NCI-H2196 treated with DMSO at 0.1 percent for 48 hours (cell line): ENCODE measurements around the gene ZBTB16.

ENCODE experiments used
- DNase-seq: peaks from one replicate; lab custom pipeline; 2025; ENCODE audit not compliant: unreplicated experiment; lab: John Stamatoyannopoulos, UW

Gene ZBTB16

DNA sequence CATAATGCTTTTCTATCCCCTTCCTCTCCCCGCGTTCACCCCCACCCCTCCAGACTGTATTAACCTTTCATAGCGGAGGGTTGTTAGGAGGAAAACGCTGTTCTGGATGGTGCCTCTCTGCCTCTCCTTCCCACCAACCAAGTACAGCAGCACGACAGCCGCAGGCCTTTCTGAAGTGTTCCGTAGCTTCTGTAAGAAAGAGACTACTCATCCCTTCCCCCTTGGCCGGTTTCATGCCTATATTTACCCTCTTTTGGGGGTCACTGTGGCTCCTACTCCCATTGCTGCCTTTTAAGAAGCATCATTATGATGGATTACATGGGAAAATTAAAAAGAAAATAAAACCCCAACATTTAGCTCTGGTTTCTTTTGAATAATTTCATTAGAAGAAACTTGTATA lies 46.5 kb downstream of the ZBTB16 start:
- no peak for DNase-seq

DNA sequence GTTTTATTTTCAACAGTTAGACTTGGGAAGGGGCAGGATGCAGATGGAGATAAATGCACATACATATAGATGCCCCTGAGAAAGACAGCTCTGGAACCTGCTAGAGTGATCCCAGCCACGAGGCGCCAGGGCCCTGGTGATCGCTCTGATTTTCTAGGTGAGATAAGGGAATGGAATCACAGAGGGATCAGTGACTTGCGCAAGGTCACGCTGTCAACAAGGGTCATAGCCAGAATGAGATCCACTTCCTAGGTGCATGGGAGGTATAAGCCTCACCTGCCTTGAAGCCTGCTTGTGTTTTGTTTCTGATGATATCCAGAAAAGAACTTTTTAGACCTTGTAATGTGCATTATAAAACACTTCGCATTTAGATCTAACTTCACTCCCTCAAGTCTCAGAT lies 47.5 kb downstream of the ZBTB16 start:
- no peak for DNase-seq

DNA sequence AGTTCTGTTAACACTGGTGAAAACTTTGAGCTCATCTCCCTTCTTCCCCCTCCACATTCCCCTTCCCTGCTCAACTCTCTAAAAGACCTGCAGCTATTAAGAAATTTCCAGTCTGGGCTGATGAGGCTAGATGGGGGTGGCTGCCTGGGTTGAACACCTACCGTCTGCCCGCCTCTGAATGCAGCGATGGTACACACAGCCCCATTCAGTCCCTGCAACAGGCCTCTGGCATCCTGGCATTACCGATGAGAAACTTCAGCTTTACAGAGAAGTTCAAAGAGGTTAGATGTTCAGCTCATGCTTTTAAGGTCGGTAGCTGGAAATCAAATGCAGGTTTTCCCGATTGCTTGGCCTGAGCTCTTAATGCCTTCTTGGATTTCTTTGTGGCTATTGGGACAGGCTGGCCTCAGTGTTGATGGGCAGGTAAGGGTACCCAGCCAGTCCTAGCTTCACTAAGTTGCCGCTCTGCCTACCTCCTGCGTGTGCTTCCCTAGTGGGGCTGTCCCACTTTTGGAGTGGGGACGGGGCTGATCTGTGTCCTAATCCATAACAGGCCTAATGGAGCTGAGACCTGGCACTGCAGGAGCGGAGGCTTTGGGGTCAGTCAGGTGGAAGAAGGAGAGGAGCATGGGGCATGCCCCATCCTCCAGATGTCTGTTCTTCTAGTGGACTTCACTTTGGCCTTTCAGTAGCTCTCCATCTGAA lies 49.1 kb downstream of the ZBTB16 start:
- no peak for DNase-seq

DNA sequence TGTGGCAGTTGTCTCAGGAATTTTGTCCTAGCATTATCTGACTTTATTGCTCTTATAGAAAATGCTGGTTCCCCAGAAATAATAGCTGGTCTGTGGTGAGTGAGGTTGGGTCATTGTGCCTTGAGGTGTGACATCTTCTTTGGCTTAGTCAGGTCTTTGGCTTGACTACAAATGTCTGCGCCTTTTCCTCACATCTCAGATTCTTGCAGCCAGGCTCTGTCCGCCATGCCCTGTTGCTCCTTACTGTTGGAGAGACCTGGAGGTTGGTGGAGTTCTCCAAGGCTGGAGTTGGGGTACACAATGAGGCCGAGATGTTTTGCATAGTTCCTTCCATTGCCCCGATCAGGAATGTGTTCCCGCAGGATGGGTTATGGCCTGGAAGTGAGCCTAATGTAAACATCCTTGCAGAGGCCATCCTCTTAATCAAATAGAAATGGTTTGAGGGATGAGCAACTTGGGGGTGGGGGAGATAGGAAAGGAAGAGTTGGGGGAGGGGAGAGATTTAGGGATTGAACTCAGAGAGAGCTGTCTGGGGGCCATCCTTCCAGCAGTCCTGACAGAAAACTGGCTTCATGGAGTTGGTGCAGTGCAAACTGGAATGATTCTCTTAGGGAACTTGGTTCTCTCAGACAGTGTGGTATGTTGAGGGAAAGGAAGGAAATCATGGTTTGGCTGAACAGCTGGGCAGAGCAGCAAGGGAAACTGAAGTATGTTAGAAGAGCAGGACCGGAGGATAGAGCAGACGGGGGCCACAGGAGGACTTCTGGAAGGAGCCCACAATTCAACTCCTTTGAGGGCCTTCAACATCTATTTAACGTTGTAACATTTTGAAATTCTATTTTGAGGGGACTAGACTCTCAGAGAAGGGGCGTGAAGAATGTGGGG lies 49.9 kb downstream of the ZBTB16 start:
- no peak for DNase-seq

DNA sequence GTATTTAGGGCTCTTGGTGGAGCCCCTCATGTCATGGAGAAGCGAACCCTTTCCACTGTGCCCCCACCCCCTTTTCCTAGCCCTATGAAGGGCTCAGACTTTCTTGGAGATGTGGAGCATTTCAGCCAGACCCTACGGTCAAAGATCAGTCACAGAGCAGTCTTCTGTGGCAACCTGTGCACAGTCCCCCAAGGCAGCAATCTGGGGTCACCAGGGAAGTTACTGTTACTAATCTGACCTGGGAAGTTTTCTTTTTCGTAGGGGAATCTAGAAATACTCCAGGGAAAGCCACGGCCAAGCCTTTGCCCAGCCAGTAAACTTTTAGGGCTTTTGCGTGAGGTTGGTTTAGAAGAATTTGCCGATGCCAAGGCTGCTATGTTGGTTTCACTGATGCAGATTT lies 50.6 kb downstream of the ZBTB16 start:
- no peak for DNase-seq

DNA sequence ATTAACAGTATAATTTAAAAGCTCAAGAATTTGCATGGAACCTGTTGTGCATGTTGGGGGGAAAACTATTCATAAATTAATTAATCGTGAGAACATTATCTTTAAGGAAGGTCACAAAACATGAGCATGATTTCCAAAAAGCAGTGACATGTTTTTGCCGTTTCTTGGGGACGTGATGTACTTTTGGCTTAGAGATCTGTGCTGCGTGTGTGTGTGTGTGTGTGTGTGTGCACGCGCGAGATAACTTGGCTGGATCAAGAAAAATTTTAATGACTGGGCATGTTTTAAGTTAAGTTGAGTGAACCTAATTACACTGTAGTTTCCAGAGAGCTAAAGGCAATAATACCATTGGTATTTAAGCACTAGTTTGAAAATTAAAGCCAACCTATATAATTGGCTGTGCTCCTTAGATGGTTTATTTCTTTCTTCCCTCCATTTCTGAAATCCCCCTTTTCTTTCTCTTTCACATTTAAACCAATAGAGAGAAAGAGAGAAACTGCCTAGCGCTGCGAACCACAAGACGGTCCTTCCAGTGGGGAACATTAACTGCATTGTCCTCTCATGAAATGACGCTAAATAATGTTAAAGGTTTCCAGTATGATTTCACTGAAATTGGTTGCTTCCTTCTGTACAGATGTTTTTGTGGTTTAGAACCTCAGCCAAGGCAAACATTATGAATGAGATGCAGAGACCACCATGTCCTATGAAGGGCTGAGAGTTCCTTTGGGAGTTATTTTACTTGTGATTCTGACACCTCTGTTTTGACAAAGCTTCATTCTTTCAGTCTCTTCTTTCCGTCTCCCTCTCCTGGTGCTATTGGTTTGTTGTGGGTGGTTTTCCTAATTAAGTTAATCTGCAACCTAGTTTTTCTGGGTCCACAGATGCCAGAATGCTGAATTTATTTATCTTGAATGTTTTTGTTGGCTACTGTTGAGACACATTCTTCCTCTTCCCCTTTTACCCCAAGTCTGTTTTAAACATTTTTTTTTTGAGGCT lies 51.7 kb downstream of the ZBTB16 start:
- DNase-seq = no peak

DNA sequence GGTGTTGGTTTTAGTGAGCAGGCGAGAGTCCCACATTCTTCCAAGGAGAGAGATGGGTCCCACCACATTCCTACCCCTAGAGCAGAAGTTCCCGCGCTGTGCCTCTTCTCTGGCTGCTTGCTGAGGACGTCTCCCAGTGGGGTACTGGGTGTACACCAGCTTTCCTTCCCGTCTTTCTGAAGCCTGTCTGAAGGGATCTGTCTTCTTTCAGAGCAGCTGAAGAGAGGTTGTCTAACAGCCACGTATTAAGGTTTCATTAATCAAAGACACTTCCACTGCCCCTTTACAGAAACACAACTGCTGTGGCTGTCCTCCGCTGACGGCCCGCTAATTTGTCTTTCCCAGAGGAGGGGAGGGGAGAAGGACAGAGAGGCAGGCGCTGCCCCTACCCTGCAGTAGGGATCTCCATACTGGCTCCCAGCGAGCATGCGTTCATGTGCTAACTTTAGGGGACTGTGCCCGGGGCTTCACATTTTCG lies 56.0 kb downstream of the ZBTB16 start:
- no peak for DNase-seq

DNA sequence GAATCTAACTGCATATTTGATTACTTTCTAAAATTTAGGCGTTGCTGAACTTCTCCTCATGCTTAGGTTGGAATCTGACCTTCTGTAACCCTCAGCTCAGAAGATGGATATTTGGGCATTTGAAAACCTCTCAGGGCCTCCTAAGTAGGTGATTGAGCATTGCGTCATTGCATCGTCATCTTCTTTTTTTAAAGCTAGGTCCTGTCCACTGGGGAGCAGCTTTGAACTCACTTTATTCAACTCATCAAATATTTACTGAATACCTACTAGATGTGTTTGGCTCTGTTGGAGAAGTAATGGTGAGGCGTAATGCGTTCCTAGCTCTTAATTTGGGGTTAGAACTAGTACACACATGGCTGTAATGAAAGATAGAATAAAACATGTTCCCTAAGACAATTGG lies 56.8 kb downstream of the ZBTB16 start:
- no peak for DNase-seq

DNA sequence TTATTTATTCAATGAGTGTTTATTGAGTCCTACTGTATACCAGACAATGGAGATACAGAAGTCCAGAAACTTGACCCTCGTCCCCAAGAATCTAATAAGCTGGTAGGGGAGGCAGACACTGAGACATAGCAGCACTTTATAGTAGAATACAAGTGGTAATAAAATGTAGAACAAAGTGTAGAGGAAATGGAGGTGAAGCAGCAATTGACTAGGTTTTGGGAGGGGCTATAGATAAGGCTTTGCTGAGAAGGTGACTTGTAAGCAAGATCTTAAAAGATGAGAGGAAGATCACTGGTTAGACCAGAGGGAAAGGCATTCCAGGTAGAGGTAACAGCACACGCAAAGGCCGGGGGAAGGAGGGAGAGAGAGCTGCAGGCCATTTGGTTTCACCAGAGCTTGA lies 57.3 kb downstream of the ZBTB16 start:
- DNase-seq = no peak

DNA sequence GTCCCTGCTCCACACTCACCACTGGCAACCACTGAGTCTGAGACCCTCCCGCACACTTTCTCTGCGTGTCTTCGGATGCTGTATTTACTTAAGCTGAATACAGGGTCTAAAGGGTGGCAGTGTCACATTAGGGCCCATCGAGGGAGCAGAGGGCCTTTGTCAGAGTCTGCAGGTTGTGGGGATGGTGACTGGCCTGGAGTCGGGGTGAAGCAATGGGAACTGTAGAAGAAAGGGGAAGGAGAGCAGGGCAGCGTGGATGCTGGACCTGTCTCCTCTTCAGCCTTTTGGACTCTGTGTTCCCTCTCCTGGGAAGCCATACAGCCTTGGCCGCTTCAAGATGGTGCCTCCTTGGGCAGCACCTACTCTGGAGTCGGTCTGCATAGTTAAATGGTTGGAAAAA lies 61.1 kb downstream of the ZBTB16 start:
- DNase-seq = no peak

DNA sequence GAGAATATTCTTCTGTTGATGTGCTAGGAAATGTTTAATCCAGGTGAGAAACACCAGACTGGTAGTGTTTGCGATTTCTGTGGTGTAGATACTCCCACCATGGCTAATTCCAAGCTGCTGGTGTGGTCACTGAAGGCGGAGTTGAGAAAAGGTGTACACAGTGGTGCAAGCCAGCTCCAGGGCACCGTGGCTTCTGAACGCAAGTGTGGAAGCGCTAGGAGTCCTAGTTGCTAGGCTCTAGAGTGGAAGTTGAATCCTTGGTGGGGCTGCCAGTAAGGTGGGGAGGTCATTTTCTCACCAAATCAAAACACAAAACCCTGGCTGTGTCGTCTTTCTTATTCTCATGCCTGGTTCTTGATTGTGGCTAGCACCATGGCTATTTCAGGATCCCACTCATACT lies 61.6 kb downstream of the ZBTB16 start:
- no peak for DNase-seq

DNA sequence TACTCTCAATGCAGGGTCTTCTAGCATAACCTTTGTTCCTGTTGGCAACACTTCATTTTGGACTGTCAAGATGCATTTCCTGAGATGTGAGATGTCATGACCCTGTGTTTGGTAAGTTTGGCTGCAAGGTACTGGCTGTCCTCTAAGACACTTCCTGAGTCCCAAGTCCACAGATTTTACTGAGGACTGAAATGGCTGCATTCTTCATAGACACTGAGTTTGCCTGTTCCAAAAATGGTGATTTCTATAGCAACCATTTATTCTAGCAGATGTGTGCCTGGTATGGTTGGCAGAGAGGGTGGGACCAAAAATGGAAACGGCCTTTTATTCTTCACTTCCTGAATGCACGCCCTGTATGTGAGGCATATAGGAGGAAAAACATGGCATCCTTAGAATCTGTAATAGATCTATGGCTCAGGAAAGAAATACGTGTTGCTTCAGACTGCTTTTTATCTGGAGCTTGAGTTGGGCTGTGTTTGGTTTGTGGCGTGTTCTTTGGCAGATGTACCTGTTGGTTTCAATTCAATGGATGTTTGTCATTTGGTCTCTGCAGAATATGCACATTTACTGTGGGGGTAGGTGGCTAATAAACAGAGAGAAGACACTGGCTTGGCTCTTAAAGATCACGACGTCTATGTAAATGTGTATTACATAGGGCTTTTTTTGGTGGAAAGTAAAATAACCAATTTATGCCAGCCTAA lies 62.4 kb downstream of the ZBTB16 start:
- no peak for DNase-seq

DNA sequence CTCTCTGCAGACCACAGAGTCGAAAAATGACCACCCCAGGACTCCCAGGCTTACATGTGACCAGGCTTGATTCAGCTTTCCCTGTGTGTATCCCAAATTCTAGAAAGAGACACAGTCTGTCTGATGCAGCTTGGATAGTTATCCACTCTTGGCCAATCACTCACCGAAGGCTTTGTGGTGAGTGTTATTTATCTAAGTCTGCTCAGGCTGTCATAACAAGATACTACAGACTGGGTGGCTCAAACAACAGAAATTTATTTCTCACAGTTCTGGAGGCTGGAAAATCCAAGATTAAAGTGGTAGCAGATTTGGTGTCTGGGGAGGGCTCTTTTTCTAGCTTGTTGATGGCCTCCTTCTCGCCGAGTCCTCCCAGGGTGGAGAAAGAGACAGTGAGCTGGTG lies 63.2 kb downstream of the ZBTB16 start:
- no peak for DNase-seq

DNA sequence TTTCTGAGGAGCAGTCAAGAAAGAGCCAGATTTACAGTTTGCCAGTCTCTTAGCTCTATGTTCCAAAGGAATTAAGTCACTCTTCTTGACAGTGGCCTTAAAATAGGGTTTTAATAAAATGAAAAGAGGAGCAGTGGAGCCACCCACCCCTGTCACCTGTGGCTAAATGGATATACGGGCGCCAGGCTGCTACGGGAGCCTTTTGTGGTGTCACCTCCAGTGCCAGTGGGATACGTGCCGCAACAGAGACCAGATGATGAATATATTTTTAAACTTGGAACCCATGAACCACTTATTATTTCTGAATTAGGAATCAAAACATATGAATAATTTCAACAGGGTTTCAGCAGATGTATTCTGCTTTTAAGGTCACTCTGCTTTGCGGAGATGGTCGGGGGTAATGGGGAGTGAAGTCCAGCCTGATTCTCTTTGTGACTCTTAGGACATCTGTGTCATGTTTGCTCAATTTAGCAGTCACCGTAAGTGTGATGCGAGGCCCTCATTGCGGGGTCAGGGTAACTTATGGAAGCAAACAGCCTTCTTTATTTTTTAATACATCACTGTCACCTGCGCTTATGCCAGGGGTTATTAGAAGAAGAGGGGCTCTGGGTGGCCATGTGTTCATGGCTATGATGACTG lies 64.3 kb downstream of the ZBTB16 start:
- DNase-seq = no peak

DNA sequence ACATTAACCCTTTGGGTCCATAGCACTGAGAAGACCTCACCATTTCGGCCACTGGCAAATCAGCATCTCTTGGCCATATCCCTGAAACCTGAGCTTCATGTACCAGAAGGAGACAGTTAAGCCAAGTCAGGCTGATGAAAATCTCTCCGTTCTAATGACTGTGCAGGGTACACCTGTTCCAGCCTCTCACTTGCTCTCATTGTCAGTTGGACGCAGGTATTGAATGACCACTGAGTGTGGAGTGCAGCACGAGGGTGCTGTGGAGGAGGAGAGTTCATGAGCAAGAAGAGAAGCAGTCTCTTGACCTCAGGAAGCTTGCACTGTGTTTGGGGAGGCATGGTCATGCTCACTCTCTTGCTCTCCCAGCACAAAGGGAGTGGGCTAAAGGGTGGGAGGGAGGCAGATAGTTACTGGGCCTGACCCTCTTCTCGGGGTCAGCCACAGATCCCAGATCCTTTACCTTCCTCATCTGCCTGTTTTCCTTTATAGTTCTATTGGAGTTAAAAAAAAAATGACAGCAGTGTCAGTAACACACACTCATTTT lies 65.2 kb downstream of the ZBTB16 start:
- peak; percentile 17 for DNase-seq

DNA sequence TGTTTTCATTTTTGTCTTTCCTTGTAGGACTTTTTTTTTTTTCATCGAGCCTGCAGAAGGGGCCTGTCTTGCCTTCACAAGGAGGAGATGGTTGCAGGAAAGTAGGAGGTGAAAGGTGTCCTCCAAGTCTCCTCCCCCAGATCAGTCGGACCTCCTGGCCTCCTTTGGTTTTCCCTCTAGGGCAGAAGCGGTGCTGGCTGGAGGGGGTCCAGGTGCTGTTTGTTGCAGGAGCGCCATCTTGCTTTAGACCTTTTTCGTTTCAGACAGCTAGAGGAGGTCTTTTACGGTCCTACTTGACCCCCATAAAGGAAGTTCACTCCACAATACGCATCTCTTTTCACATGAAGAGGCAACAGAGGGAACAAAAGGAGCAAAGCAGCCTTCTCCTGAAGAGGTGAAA lies 66.0 kb downstream of the ZBTB16 start:
- DNase-seq = no peak

DNA sequence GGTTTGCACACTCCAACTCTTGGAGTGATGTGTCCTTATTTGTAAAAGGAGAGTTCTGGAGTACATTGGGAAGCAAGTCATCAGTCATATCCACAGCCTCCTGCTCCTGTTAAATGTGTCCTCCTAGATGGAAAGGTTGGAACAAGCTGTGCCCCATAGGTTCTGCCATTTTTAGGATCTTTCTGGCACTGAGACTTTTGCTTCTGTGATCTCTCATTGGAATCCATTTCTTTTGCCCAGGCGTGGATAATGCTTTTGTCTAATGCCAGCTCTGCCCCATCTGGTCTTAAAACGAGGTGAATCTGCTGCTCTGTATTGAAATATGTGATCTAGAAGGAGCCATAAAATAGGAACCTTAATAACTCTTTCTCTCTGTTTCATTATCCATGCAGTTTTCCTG lies 66.4 kb downstream of the ZBTB16 start:
- no peak for DNase-seq

DNA sequence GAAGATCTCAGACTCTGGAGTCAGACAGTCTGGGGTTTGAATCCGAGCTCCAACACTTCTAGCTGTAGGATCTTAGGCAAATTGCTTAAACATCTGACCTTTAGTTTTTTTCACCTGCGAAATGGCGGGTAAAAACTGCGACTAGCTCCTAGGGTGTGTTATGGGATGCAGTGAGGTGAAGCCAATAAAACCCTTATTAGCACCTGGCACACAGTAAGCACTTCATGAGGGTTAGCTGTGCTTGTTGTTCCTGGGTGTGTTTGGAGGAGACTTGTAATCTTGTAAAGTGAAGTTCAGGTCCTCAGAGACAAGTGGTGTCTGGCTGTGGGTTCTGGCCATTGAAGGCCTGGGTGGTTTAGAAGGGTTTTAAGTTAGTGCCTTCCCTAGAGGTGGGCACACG lies 68.9 kb downstream of the ZBTB16 start:
- no peak for DNase-seq

DNA sequence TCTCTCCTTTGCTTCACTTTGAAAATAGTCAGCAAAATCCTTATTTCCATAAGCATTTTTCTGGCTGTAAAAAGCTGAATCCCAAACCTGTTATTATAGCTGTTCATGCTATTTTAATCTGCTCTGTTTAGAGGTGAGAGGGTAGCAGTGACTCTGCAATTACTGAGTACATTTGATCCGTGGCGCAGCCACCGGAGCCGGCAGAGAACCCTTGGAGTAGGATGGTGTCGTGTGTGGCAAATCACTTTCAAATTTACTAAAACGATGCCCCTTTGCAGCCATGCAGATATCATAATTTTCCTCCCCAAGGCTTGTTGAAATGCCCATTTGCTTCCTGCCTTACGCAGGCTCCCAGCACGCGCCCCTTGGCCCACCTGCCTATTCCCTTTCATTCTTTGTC lies 69.6 kb downstream of the ZBTB16 start:
- no peak for DNase-seq

DNA sequence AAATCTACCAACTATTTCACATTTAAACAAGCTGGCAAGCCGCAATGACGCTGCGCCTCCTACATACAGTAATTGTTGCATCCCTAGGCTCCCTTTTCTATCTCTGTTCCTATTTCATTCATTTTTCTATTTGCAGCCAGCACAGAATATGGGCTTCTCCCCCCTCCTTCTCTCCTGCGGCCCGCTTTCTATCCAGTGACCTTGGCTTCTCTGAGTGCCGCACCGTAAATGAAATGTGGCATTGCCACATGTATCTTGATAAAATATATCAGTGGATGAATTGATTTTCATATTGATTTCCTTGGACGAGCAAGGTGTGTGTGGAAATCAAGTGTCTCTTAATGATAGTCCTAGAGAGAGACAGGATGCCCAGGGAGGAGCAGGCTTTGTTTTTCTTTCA lies 70.2 kb downstream of the ZBTB16 start:
- DNase-seq = no peak
